MCF 10A (cell line): Measurements from ENCODE around the gene ADD3. TPM values are rescaled to one million over a fixed set of nuclear protein-coding genes. Genes with fewer than 3 reads are reported as not detected.
"Not testable (repeated sequence)": the region's sequence is repeated elsewhere in the genome, so short reads cannot be mapped to it uniquely, and the experiment has no call there.

Experiments used
- BruUV-seq: library from RNA; stranded (reverse); fragments of 400-500 nt; replicated peaks from 2 replicates; lab custom pipeline; 2021; lab: Mats Ljungman, UMichigan
- CTCF ChIA-PET: fragments of 300-600 bp; sonication (Branson Sonifier 250); formaldehyde crosslinking; extraction: SDS; loops from one replicate; lab custom pipeline; 2021; ENCODE audit warnings: antibody characterized with exemption, inconsistent platforms; lab: Yijun Ruan, JAX
- POLR2A ChIA-PET: fragments of 300-600, 350-650 bp; sonication (Branson Sonifier 250); formaldehyde crosslinking; extraction: SDS; loops from one replicate; lab custom pipeline; 2020; ENCODE audit warnings: antibody characterized with exemption, inconsistent platforms; lab: Yijun Ruan, JAX
- DNase-seq: peaks from one replicate; pipeline ENCODE4 v3.0.0-alpha.2; 2018; ENCODE audit not compliant: unreplicated experiment
- H3K27ac Mint-ChIP-seq: one replicate; pipeline ENCODE4 v1.8.0; 2022; ENCODE audit warnings: mild to moderate bottlenecking, low read depth, mixed read lengths; ENCODE audit not compliant: unreplicated experiment
- H3K27me3 Mint-ChIP-seq: one replicate; pipeline ENCODE4 v1.8.0; 2022; ENCODE audit warnings: mixed read lengths; ENCODE audit not compliant: insufficient read depth, unreplicated experiment
- H3K36me3 Mint-ChIP-seq: one replicate; pipeline ENCODE4 v1.8.0; 2022; ENCODE audit warnings: mild to moderate bottlenecking, moderate library complexity, mixed read lengths; ENCODE audit not compliant: insufficient read depth, unreplicated experiment
- H3K4me1 Mint-ChIP-seq: one replicate; pipeline ENCODE4 v1.8.0; 2022; ENCODE audit warnings: mixed read lengths; ENCODE audit not compliant: insufficient read depth, unreplicated experiment
- H3K4me3 Mint-ChIP-seq: one replicate; pipeline ENCODE4 v1.8.0; 2022; ENCODE audit warnings: mild to moderate bottlenecking, moderate library complexity, mixed read lengths; ENCODE audit not compliant: unreplicated experiment
- H3K9me3 Mint-ChIP-seq: one replicate; pipeline ENCODE4 v1.8.0; 2022; ENCODE audit warnings: mixed read lengths; ENCODE audit not compliant: unreplicated experiment
- intact Hi-C: fragments of 100-400 bp; cut with micrococcal nuclease; formaldehyde crosslinking; loops from 2 replicates; pipeline ENCODE4 v1.14.1; 2022
- total RNA-seq: library from RNA; stranded (reverse); gene quantifications from 2 replicates; pipeline ENCODE4 v1.2.3, GENCODE V29; 2022
- TF ChIP-seq, protein P1 (sequence below): fragments of 200-600 bp; IDR thresholded peaks from one replicate; pipeline ENCODE4 v1.8.0; 2022; ENCODE audit warnings: antibody characterized with exemption, mild to moderate bottlenecking; ENCODE audit not compliant: unreplicated experiment

Gene ADD3
- total RNA-seq, 1 experiment from 2014 or later, result 14.5 TPM

DNA sequence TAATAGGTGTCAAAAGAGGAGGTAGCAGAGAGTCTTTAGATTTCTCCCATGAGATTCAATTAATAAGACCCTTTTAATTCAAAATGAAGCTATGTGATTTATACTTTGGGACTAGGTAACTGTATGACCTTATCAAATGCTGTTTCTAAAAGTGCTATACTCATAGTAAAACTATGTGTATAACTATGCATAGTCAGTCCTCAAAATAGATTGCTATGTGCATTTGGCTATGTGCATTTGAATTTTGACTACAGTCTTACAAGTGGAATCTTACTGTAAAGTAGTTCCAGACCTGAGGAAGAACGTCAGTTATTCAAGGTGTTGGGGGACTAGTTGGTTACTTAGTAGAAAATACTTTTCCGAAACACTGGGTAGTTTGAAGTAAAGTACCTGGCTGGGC, 36.9 kb downstream of the ADD3 start:
- DNase-seq, result no peak
- ChIA-PET POLR2A (interaction anchor here (1.3 kb wide), 1 partner anchor 25 kb away, joined by 6 read pairs; no protein-coding TSS in a partner anchor), CTCF (no interaction called here)
- Mint-ChIP-seq H3K4me1 (peaks cover 5% of the 10 kb centered on the region), H3K36me3 (no peaks in the 10 kb centered on the region), H3K9me3 (no peaks in the 10 kb centered on the region), H3K4me3 (no peak overlapping the region), H3K27ac (no peak overlapping the region), H3K27me3 (no peaks in the 10 kb centered on the region)
- TF ChIP-seq, protein P1, sequence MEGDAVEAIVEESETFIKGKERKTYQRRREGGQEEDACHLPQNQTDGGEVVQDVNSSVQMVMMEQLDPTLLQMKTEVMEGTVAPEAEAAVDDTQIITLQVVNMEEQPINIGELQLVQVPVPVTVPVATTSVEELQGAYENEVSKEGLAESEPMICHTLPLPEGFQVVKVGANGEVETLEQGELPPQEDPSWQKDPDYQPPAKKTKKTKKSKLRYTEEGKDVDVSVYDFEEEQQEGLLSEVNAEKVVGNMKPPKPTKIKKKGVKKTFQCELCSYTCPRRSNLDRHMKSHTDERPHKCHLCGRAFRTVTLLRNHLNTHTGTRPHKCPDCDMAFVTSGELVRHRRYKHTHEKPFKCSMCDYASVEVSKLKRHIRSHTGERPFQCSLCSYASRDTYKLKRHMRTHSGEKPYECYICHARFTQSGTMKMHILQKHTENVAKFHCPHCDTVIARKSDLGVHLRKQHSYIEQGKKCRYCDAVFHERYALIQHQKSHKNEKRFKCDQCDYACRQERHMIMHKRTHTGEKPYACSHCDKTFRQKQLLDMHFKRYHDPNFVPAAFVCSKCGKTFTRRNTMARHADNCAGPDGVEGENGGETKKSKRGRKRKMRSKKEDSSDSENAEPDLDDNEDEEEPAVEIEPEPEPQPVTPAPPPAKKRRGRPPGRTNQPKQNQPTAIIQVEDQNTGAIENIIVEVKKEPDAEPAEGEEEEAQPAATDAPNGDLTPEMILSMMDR, result no peak
- intact Hi-C loops, result no loop called here
- no TSS peak for BruUV-seq

DNA sequence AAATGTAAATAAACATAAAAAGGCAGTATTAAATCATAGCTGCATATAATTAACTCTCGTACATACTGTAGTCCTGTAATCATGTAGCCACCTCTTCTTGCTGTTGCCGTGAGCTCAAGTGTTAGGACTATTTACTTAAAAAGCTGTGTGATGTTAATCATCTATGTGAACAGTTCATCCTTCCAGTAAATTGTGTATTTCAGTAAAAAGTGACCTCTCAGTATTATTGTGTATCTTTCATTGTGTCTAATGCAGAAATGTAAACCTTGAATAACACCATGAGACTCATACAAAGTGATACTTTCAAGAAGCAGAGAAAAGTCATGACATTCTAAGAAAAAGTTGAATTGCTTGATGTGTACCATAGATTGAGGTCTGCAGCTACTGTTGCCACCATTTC, 38.0 kb downstream of the ADD3 start:
- no peaks in the 10 kb centered on the region for H3K9me3 Mint-ChIP-seq
- H3K4me1 Mint-ChIP-seq, result peaks cover 4% of the 10 kb centered on the region
- ChIA-PET CTCF (interaction anchor here (1.4 kb wide), 1 partner anchor 10 kb away, joined by 4 read pairs; no protein-coding TSS in a partner anchor), POLR2A (interaction anchor here (1.2 to 1.3 kb wide), 2 partner anchors 10 to 24 kb away, joined by 5 to 6 read pairs; no protein-coding TSS in a partner anchor)
- no peak overlapping the region for H3K27ac Mint-ChIP-seq
- intact Hi-C loops, result no loop called here
- H3K27me3 Mint-ChIP-seq, result no peaks in the 10 kb centered on the region
- no peaks in the 10 kb centered on the region for H3K36me3 Mint-ChIP-seq
- no peak overlapping the region for H3K4me3 Mint-ChIP-seq
- BruUV-seq, result no TSS peak
- DNase-seq, result no peak
- TF ChIP-seq, protein P1, result no peak

DNA sequence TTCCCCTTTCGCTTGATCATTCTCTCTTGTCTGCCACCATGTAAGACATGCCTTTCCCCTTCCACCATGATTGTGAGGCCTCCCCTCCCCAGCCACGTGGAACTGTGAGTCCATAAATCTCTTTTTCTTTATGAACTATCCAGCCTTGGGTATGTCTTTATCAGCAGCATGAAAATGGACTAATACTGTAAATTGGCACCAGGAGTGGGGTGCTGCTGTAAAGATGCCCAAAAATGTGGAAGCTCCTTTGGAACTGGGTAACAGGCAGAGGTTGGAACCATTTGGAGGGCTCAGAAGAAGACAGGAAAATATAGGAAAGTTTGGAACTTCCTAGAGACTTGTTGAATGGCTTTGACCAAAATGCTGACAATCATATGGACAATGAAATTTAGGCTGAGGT, 40.4 kb downstream of the ADD3 start:
- POLR2A ChIA-PET, result interaction anchor here (0.6 kb wide), 1 partner anchor 29 kb away, joined by 3 read pairs; no protein-coding TSS in a partner anchor
- H3K27me3 Mint-ChIP-seq, H3K36me3 Mint-ChIP-seq, H3K4me3 Mint-ChIP-seq, DNase-seq, H3K9me3 Mint-ChIP-seq, H3K27ac Mint-ChIP-seq, BruUV-seq, H3K4me1 Mint-ChIP-seq, intact Hi-C loops: not testable (repeated sequence)
- CTCF ChIA-PET, result interaction anchor here (0.7 to 1.2 kb wide), 2 partner anchors 33 to 192 kb away, joined by 3 read pairs; no protein-coding TSS in a partner anchor

DNA sequence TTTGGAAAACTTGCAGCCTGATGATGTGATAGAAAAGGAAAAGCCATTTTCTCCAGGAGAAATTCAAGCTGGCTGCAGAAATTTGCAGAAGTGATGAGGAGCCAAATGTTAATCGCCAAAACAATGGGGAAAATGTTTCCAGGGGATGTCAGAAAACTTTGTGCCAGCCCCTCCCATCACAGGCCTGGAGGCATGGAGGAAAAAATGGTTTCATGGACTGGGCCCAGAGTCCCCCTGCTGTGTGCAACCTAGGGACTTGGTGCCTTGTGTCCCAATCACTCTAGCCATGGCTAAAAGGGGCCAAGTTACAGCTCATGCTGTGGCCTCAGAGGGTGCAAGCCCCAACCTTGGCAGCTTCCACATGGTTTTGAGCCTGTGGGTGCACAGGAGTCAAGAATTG, 41.0 kb downstream of the ADD3 start:
- CTCF ChIA-PET, result interaction anchor here (0.7 kb wide), 1 partner anchor 193 kb away, joined by 3 read pairs; no protein-coding TSS in a partner anchor
- POLR2A ChIA-PET, result no interaction called here
- Mint-ChIP-seq H3K4me1 (no peaks in the 10 kb centered on the region), H3K27ac (no peak overlapping the region), H3K9me3 (no peaks in the 10 kb centered on the region), H3K27me3 (no peaks in the 10 kb centered on the region), H3K36me3 (no peaks in the 10 kb centered on the region), H3K4me3 (no peak overlapping the region)
- TF ChIP-seq, protein P1, result no peak
- no TSS peak for BruUV-seq
- intact Hi-C loops, result no loop called here
- no peak for DNase-seq

DNA sequence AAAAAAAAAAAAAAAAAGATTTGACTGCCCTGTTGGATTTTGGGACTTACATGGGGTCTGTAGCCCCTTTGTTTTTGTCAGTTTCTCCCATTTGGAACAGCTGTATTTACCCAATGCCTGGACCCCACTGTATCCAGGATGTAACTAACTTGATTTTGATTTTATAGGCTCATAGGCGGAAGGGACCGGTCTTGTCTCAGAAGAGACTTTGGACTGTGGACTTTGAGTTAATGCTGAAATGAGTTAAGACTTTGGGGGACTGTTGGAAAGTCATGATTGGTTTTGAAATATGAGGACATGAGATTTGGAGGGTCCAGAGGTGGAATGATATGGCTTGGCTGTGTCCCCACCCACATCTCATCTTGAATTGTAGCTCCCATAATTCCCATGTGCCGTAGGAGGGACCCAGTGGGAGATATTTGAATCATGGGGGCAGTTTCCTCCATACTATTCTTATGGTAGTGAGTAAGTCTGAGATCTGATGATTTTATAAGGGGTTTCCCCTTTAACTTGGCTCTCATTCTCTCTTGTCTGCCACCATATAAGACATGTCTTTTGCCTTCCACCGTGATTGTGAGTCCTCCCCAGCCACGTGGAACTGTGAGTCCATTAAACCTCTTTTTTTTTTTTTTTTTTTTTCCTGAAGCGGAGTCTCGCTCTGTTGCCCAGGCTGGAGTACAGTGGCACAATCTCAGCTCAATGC, 42.3 kb downstream of the ADD3 start:
- H3K9me3 Mint-ChIP-seq, H3K4me3 Mint-ChIP-seq, H3K4me1 Mint-ChIP-seq, POLR2A ChIA-PET, BruUV-seq, DNase-seq, intact Hi-C loops, H3K36me3 Mint-ChIP-seq, H3K27me3 Mint-ChIP-seq, H3K27ac Mint-ChIP-seq: not testable (repeated sequence)
- CTCF ChIA-PET, result interaction anchor here (0.7 kb wide), 1 partner anchor 47 kb away, joined by 6 read pairs; no protein-coding TSS in a partner anchor
